HG03025 (cell line): Measurements from ENCODE around the gene ARHGAP15.
A peak's percentile ranks its signal among the peaks of the same experiment; 100 is the strongest.

Experiments used
- ATAC-seq: cut with Tn5 transposase; IDR thresholded peaks from one replicate; pipeline ENCODE4 v1.9.1; 2021; ENCODE audit warnings: mild to moderate bottlenecking, moderate library complexity; ENCODE audit not compliant: unreplicated experiment, low FRiP score

The ARHGAP15 gene

DNA sequence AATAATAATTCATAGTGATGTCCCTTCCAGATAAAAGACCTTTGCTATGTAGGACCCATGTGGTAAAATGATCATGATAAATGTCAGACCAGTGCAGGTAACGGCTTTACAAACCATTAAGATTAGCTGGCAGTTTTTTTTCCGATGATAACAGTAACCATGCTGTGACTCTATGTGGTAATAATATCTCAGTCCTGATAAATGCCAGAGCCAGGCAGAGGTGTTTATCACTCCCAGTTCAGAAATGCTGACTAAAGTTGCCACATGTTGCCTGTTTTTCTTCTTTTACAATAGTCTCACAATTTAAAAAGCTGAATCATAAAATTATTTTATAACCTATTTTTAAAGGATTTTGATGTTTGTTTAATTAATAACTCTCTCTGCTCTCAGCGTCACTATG, 565.1 kb downstream of the ARHGAP15 start:
- ATAC-seq, result no peak

DNA sequence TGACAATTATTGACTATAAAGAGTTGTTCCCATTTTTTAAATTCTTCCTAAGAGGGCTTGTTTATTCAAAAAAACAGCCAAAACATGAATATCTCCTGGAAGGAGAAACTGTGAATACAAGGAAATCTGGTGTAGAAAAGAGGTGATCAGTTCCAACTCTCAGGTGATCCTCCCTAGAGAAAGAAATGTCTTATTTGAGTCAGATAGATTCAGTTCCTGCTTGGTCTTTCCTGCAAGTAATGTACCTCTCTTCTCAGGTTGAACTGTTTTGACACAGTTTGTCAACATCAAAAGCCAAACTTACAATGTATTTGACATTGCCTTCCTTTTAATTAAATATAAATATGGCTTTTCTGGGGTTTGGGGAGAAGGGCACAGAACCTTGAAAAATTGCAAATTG, 567.4 kb downstream of the ARHGAP15 start:
- ATAC-seq, result peak; percentile 66

DNA sequence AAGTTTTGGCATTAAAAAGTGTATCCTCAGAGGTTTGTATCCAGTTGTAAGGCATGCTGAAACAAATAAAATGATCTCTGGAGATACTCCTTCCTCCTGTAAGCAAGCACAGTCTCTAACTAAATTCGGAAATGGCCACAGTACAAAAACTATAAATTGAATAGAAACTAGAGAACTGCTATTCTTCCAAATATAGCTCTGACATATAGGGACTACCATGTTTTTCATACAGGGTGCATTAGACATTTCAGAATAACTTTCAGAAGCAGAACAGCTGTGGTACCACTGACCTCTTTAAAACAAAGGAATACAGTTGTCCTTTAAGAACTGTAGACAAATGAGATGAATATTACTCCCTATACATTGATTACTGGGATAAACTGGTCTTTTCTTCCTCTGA, 568.5 kb downstream of the ARHGAP15 start:
- peak; percentile 68 for ATAC-seq

DNA sequence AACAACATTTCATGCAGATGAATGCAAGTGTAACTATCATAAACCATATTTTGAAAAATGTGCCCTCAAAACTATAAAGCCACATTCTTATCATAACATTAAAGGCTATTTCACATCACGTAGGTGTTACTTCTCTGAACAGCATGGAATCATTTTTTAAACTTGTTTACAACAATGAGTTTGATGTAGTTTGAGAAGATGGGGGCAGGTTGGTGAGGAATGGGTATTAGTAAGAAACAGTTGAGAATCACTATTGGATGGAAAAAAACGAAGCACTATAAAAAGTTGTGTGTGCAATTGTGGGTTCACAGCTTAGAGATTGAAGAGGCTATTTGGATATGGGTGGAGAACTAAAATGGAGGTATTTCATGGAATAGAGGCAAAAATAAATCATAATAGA, 569.1 kb downstream of the ARHGAP15 start:
- no peak for ATAC-seq

DNA sequence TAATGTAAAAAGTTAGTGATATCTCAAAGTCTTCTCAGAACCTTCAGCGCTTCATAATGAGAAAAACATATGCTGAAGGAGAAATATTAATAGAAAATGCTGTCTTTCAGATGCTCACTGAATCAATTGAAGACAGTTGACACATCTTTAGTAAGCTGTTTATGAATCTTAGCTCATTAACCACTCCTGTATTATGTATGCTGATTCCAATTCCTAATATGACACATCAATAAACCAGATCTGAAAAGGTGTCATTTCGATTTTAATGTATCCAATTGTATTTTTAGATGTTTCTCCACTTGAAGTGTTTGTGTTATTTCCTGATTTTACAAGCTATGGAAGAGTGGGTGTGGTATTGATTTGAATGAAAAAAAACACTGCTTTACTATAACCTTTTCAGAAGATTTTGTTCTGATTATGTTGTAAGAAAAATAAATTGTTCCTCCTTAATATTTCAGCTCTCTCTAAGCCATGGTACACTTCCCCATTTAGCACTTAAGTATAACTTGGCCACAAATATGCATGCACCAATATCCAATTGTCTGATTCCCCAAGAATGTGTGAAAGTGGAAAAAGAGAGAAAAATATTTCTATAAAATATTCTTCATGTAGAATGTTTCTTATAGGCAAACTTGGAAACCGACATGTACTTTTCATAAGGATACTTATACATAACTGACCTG, 569.8 kb downstream of the ARHGAP15 start:
- no peak for ATAC-seq

DNA sequence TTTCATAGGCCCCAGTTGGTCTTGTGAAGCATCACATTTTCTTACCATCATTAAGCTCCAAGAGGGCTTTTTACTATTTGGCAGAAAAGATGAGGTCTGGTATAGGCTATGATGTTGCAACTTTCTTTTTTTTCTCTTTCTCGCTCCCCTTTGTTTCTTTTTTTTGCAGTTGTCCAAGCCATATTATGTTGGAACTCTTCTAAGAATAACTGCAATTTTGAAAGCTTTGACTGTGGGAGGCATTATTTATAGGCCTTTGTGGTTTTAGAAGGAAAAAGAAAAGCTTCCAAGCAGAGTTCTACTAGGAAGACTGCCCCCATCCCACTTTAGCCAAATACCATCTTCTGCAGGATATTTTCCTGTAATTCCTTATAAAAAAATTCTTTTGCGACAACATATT, 571.6 kb downstream of the ARHGAP15 start:
- ATAC-seq, result no peak

DNA sequence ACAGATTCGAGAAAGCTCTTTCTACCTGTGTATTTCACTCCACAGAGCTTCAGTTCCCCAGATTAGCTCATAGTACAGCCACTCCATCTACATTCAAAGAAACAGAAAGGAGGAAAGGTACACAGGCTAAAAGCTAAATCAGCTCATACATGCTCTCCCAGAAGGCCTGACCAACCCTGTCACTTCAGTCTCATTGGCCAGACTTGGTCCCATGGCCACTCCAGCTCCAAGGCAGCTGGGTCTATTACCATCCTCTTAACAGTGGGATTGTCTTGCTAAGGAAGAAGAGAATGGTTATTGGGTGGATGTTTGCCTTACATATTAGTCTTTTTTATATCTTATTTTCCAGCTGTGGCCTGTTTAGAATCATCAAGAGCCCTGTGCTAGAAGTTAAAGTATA, 572.6 kb downstream of the ARHGAP15 start:
- ATAC-seq, result no peak

DNA sequence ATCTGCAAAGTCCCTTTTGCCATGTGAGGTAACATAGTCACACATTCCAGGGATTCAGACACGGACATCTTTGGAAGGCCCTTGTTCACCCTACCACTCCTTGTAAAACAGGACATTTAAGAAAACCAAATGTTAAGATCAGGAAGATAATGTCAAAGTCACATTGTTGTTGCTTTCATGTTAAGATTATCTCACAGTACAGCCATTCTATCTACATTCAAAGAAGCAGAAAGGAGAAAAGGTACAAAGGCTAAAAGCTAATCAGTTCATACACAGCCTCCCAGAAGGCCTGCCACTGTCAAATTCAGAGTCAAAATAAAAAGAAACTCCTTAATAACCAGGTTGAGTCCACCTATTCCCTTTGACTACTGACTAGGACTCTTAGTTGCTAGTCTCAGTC, 573.7 kb downstream of the ARHGAP15 start:
- ATAC-seq, result no peak

DNA sequence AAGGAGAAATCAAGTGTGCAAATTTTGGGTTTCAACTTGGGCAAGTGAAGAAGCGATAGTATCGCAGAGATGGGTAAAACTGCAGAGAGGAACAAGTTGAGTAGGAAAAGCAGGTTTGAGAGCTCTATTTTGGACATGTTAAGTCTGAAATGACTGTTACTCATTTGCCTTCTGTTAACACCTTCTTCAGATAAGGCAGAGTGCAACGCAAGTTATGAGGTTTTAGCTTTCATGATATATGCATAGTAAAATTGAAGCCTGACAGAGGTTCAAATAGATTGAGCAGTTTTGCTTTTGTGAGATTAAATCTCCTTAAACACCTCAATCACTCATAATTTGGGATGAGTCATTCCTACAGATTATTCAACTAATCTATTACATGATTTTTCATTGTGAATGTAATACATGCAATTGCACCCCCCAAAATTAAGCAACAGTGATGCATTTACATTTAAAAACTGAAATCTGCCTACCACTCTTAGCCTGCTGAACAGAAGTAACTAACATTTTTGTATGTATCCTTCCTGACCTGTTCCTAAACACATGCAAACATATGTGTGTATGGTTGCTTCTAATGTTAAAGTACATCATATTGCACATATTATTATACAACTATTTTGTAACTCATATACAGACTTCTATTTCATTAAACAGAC, 575.4 kb downstream of the ARHGAP15 start:
- peak; percentile 66 for ATAC-seq

DNA sequence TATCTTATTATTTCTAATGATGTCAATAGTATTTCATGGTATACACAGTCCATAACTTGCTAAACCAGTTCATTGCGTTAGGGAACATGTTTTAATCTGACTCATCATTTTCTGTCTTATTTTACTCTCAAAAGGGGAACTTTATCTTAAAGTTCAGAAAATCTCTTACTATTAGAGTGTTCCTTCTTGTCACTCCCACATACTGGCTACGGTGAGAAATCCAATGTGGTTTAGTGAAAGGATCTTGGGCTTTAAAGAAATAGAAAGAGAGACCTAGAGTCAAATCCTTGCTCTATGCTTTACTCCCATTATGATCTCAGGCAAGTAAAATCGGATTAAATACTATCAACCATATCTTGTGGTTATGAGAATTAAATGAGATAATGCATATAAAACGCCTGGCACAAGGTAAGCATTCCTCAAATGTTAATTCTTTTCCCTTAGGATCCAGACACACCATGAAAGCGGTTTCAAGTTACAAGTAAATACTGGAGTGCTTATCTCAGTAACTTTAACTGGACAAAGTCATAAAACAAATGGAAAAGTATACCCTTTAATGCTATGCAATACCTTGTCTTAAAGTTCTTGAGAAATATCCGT, 576.0 kb downstream of the ARHGAP15 start:
- ATAC-seq, result peak; percentile 35

DNA sequence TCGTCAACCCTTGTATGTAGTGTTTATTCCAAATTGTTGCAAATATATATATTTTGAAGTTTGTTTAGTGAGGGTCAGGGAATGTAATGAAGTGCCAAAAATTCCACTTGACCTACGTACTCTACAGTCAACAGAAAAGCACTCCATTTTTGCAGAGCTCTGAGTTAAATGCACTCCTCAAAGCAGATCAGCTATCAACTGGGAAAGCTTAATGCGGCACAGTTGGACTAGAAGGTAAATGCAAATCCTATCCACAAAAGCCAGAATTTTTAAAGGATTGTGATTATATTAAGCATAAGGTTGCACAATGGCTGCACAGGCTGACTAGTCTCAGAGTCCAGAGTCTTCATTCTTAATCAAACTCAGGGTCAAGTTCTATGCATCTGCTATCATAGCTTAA, 577.1 kb downstream of the ARHGAP15 start:
- ATAC-seq, result no peak

DNA sequence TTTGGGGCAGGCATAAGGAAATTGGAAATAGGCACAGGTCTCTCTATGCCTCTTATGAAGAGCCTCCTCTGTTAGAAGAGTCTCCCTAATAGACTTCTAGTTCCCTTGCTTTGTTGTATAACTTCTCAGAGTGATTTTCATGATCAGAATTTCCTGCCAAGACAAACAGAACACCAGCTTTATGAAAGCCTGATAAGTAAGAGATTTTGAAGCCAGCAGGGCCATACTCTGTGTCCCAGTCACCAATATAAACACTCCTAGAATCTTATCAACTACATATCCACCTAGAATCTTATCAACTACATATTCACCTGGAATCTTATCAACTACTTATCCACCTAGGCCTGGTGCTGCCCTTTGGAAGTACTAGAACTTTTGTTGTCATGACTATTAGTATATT, 579.5 kb downstream of the ARHGAP15 start:
- no peak for ATAC-seq

DNA sequence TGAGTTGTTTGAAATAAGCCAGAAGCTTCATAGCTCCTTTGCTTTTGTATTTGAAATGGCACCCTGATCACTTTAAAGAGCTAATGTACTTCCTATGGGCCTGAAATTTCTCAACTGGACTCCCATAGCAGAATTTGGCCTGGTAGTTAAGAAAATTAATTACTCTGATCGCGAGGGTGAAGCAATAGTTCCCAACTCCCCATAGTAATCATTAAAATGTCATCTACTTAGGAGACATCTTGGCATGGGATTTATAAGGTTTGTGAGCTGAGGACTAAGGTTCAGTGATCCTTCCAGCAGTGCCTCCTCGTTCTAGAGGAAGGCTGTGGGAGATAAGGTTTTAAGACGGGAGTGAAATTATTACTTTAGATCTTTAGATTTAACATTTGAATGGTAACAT, 581.0 kb downstream of the ARHGAP15 start:
- ATAC-seq, result no peak

DNA sequence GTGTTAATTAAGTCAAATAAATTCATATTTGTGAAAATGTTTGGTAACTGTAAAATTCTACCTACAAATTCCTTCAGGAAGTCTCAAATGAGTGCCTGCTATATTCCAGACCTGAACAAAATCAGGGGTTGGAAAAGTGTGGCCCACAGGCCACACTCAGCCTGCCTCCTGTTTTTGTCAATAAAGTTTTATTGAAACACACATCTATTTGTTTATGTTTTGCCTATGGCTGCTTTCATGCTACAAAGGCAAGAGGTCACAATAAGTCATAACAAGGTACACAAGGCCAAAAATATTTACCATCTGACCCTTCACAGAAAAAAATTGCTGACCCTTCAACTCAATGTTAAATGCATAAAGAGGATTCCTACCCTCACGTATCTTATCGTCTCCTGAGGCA, 581.7 kb downstream of the ARHGAP15 start:
- no peak for ATAC-seq

DNA sequence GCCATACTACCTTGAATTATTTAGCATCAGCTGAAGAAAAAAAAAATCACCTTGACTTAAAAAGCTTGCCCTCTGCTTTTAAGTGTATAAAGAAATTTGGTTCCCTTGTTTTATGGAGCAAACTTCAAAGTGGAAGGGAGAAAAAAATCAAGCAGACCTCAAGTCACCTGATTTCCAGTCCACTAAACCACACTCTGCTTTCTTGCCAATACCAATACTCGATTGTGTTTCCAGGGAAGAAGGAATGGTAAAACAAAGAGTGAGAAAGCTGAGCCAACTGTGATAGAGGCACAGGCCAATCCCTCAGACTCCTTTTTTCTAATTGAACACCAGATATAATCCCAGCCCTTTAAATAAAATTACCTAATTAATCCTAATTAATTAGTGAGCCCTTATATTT, 587.3 kb downstream of the ARHGAP15 start:
- no peak for ATAC-seq

DNA sequence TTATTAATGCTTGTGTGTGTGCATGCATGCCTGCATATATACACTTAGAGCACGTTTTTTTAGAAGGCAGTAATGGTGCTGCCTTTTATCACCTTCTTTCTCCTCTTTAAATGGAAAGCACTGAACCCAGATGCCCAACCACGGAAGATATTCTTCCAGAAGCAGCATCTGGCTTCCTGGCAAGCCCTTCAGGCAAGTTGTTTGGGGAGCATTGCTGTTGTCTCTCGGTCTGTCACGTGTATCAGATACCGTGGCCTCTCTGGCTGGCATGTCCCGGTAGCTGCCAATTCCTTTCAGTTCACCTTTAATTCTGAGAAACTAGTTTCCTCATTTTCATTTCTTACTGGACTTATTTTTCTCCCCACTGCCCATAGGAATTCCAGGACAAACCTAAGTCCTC, 587.8 kb downstream of the ARHGAP15 start:
- no peak for ATAC-seq

DNA sequence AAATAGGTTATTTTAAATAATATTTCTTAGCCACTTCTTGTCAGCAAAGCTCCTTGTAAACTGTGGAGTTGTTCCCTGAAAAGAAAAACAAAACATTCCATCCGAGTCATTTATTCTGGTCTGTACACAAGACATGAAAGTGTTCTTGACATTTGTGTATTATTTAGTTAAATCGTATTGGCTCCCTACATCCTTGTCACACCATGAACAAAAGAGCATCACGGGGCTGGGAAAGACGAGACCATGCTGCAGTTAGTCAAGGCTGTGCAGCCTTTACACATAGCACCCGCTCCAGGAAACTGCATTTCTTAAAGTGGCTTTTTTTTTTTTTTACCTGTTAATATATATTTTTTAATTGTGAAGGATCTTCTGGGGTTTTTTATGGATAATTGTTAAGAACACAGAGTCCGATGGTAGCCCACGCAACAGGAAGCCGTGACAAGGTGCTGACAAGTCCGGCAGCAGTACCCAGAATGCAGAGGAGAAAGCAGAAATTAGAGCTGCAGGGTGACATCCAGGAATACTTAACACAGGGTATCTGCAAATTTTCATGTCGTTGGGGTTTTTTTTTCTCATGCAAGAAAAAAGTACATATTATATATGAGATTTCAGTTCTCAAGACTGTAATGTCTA, 588.4 kb downstream of the ARHGAP15 start:
- ATAC-seq, result no peak

DNA sequence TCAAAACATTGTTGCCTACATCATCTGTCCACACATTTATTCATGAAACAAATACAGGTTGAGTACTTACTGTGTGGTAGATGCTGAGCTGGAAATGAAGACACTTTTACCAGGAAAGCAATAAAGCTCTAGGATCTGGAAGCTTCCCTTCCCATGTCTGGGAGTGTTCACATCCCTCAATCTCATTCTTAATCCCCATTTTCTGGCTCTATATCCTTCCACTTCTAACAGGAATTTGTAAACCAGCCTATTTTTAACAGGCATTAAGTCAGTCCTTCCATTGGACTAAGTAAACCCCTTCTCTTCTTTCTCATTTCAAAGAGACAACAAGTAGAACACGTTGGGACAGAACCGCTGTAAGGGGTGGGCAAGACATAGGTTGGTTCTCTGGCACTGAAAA, 589.5 kb downstream of the ARHGAP15 start:
- ATAC-seq, result no peak

DNA sequence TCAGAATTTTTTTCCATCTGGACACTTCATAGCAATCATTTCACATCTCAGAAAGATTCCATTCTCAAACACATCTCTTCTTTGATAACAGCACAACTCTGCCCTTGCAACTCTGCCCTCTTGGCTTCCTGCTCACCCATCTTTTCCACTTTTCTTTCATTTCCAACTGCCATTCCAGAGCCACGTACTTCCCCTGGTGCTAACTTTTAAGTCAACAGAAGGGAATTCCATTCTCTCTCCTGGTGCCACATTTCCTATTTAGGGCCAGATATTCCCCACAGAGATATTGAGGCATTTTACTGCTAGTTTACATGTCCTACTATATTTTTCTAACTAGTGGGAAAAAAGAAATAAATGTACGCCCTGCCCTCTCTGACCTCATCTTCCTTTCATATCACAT, 590.2 kb downstream of the ARHGAP15 start:
- ATAC-seq, result no peak

DNA sequence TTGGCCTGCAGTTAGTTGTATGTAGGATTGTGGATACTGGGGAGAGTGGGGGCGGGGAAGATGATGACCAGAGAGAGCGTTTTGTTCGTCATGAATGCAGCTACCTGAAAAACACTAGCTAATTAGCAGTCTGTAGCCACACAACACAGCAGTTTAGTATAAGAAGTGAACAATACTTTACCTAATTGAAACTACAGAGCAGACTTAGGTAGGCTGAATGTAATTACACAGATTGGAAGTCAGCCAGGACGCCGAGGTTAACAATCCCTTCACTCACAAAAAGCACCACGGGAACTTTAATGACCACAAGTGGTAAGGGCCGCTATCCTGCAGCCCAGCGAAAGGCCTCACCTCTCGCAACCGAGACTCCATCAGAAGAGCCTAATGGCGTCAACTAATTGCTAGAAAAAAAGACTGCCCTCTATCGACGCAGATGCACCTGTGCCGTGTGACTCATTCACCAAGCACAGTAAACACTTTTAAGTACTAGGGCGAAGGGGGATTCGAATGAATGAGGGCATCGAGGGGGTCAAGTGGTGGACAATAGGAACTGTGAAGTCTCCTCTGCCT, 591.0 kb downstream of the ARHGAP15 start:
- ATAC-seq, result no peak

DNA sequence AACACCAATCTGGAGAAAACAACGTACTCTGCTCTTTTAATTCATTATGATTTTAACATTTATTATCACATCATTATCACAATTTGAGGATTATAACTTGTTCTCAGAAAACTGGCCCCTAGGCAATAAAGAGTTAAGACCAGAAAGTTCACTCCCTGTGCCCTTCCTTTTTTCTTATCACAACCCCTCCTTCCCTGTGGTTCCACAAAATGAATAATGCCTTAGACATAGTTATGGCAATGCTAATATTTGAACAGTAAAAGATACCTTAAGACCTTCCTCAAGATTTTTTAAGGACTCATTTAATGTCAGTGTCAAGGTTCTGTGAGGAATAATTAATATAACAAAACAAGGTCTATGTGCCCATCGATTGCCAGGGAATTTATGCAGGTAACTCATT, 596.2 kb downstream of the ARHGAP15 start:
- no peak for ATAC-seq
